ENCODE results near the gene CSK. TPM values are rescaled to one million over a fixed set of nuclear protein-coding genes. Genes with fewer than 3 reads are reported as not detected.

Gene CSK
- total RNA-seq, 1 donor from 2014 or later, result 57.0 TPM

- Mint-ChIP-seq H3K36me3 (ENCODE audit: unreplicated experiment) (peaks cover 4% of the 10 kb centered on the region), H3K4me1 (ENCODE audit: unreplicated experiment) (peaks cover 20% of the 10 kb centered on the region), H3K27ac (ENCODE audit: unreplicated experiment) (no peak overlapping the region), H3K9me3 (ENCODE audit: unreplicated experiment) (no peaks in the 10 kb centered on the region), H3K27me3 (ENCODE audit: unreplicated experiment) (no peaks in the 10 kb centered on the region), H3K4me3 (ENCODE audit: unreplicated experiment) (no peak overlapping the region)
- no peak for DNase-seq (ENCODE audit: extremely low spot score, unreplicated experiment)
- no peak for TF ChIP-seq CTCF (IDR thresholded peaks at IDR 0.05)
Measured at GRCh38 chr15:74838746-74839525, 57.1 kb downstream of the CSK start.

GRCh38 chr15:74839526-74840395, 57.9 kb downstream of the CSK start:
- H3K27me3 Mint-ChIP-seq (ENCODE audit: unreplicated experiment), result no peaks in the 10 kb centered on the region
- H3K27ac Mint-ChIP-seq (ENCODE audit: unreplicated experiment), result no peak overlapping the region
- H3K4me3 Mint-ChIP-seq (ENCODE audit: unreplicated experiment), result no peak overlapping the region
- DNase-seq (ENCODE audit: extremely low spot score, unreplicated experiment), result no peak
- TF ChIP-seq CTCF (IDR thresholded peaks at IDR 0.05), result no peak
- peaks cover 20% of the 10 kb centered on the region for H3K4me1 Mint-ChIP-seq (ENCODE audit: unreplicated experiment)
- no peaks in the 10 kb centered on the region for H3K9me3 Mint-ChIP-seq (ENCODE audit: unreplicated experiment)
- peaks cover 9% of the 10 kb centered on the region for H3K36me3 Mint-ChIP-seq (ENCODE audit: unreplicated experiment)

- Mint-ChIP-seq H3K27ac (ENCODE audit: unreplicated experiment) (peak overlapping the region; percentile 44), H3K27me3 (ENCODE audit: unreplicated experiment) (no peaks in the 10 kb centered on the region), H3K36me3 (ENCODE audit: unreplicated experiment) (peaks cover 14% of the 10 kb centered on the region), H3K9me3 (ENCODE audit: unreplicated experiment) (no peaks in the 10 kb centered on the region), H3K4me3 (ENCODE audit: unreplicated experiment) (peak overlapping the region; percentile 56), H3K4me1 (ENCODE audit: unreplicated experiment) (peaks cover 20% of the 10 kb centered on the region)
- DNase-seq (ENCODE audit: extremely low spot score, unreplicated experiment), result no peak
- TF ChIP-seq CTCF (IDR thresholded peaks at IDR 0.05), result no peak
Measured at GRCh38 chr15:74840851-74841775, 59.2 kb downstream of the CSK start.

GRCh38 chr15:74841891-74842373, 60.1 kb downstream of the CSK start:
- no peaks in the 10 kb centered on the region for H3K27me3 Mint-ChIP-seq (ENCODE audit: unreplicated experiment)
- peak overlapping the region; percentile 91 for H3K4me3 Mint-ChIP-seq (ENCODE audit: unreplicated experiment)
- peaks cover 20% of the 10 kb centered on the region for H3K4me1 Mint-ChIP-seq (ENCODE audit: unreplicated experiment)
- no peak for TF ChIP-seq CTCF (IDR thresholded peaks at IDR 0.05)
- no peak for DNase-seq (ENCODE audit: extremely low spot score, unreplicated experiment)
- H3K36me3 Mint-ChIP-seq (ENCODE audit: unreplicated experiment), result peaks cover 15% of the 10 kb centered on the region
- H3K27ac Mint-ChIP-seq (ENCODE audit: unreplicated experiment), result peak overlapping the region; percentile 44
- H3K9me3 Mint-ChIP-seq (ENCODE audit: unreplicated experiment), result no peaks in the 10 kb centered on the region

Measured in osteocyte (in vitro differentiated cells).